HAP-1 (cell line): ENCODE results near the gene SH2B3.
A peak's percentile ranks its signal among the peaks of the same experiment; 100 is the strongest.

Source experiments
- DNase-seq, 2 experiments: peaks; one replicate each; pipeline ENCODE4 v3.0.0-alpha.2; 2016 to 2020; ENCODE audit warnings: low spot score in 2 of 2
- H3K27me3 ChIP-seq: fragments of 250-450 bp; sonication (Bioruptor Pico); 2 replicates; pipeline ENCODE4 v1.5.1; 2020; ENCODE audit warnings: low read depth, mild to moderate bottlenecking, moderate library complexity
- H3K36me3 ChIP-seq: fragments of 250-450 bp; sonication (Bioruptor Pico); replicated peaks from 2 replicates; pipeline ENCODE4 v1.5.1; 2020; ENCODE audit warnings: mild to moderate bottlenecking
- H3K4me1 ChIP-seq: fragments of 250-450 bp; sonication (Bioruptor Pico); 2 replicates; pipeline ENCODE4 v1.5.1; 2020; ENCODE audit warnings: mild to moderate bottlenecking
- H3K4me3 ChIP-seq: fragments of 250-450 bp; sonication (Bioruptor Pico); 2 replicates; pipeline ENCODE4 v1.5.1; 2020; ENCODE audit warnings: mild to moderate bottlenecking, moderate library complexity
- H3K9me3 ChIP-seq: fragments of 250-450 bp; sonication (Bioruptor Pico); 2 replicates; pipeline ENCODE4 v1.5.1; 2020; ENCODE audit warnings: mild to moderate bottlenecking, moderate library complexity
- in situ Hi-C: fragments of 300-500 bp; cut with MboI; formaldehyde crosslinking; loops from 3 replicates; pipeline ENCODE4 v1.14.3; 2020; ENCODE audit warnings: low sequenced_read_pairs, inconsistent platforms, mixed read lengths

Gene SH2B3

GRCh38 chr12:111434680-111435338 lies 29.1 kb downstream of the SH2B3 start:
- no peaks in the 10 kb centered on the region for H3K27me3 ChIP-seq
- DNase-seq, result peak in 1 of 2 experiments; percentile 29
- in situ Hi-C loops, result no loop called here
- H3K4me1 ChIP-seq, result peaks cover 17% of the 10 kb centered on the region
- no peaks in the 10 kb centered on the region for H3K36me3 ChIP-seq
- H3K4me3 ChIP-seq, result no peak overlapping the region
- no peaks in the 10 kb centered on the region for H3K9me3 ChIP-seq

GRCh38 chr12:111435661-111436201 lies 30.0 kb downstream of the SH2B3 start:
- Histone ChIP-seq H3K4me3 (no peak overlapping the region), H3K36me3 (no peaks in the 10 kb centered on the region), H3K27me3 (no peaks in the 10 kb centered on the region), H3K9me3 (no peaks in the 10 kb centered on the region), H3K4me1 (peaks cover 17% of the 10 kb centered on the region)
- DNase-seq, result no peak
- in situ Hi-C loops, result no loop called here

GRCh38 chr12:111436266-111436665 lies 30.5 kb downstream of the SH2B3 start:
- no peak for DNase-seq
- Histone ChIP-seq H3K4me1 (peaks cover 17% of the 10 kb centered on the region), H3K27me3 (no peaks in the 10 kb centered on the region), H3K9me3 (no peaks in the 10 kb centered on the region), H3K4me3 (no peak overlapping the region), H3K36me3 (no peaks in the 10 kb centered on the region)
- in situ Hi-C loops, result no loop called here

DNA sequence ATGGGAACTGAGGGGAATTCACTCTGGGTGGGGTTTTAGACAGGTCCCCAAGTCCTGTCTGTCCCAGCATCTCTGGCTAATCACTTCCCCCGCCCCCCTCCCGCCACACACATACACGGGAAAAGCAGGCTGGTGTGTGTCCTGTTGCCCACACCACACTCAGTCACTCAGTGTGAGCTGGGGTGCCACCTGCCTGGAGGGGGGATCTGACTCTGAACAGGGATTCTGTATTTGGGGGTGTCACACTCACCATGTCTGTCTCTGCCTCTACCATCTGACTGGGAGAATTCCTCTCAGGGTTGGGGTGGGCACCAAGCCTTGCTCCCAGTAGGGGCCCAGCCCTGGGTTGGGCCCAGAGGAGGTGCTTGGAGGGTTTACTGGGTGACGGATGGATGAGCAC lies 31.1 kb downstream of the SH2B3 start:
- in situ Hi-C loops, result no loop called here
- Histone ChIP-seq H3K36me3 (no peaks in the 10 kb centered on the region), H3K27me3 (no peaks in the 10 kb centered on the region), H3K4me1 (peaks cover 13% of the 10 kb centered on the region), H3K9me3 (no peaks in the 10 kb centered on the region), H3K4me3 (no peak overlapping the region)
- DNase-seq, result no peak

DNA sequence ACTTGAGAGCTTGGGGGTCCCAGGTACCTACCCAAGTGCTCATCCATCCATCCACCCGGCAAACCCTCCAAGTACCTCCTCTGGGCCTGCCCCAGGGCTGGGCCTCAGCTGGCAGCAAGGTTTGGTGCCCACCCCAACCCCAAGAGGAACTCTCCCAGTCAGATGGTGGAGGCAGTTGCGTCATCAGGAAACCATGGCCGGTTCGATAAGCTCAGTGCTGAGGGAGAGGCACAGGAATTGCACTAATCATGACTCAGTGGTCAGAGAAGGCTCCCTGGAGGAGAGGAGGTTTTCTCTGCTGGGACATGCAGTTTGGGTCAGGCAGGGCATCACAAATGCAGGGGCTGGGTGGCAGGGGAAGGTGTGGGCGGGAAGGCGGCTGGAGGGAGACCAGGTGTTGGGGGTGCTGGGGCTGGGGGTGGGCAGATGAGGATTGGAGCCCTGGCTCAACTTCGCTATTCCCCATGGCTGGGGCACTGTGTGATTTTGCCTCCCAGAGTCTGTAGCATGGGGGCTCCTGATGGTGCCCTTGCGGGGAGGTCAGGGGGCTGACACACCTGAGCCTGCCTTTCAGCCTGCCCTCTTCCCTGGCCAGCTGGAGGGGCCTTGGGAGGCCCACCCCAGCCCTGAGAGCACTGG lies 32.2 kb downstream of the SH2B3 start:
- H3K36me3 ChIP-seq, result no peaks in the 10 kb centered on the region
- no peak for DNase-seq
- in situ Hi-C loops, result no loop called here
- H3K4me3 ChIP-seq, result no peak overlapping the region
- no peaks in the 10 kb centered on the region for H3K27me3 ChIP-seq
- H3K4me1 ChIP-seq, result peaks cover 10% of the 10 kb centered on the region
- no peaks in the 10 kb centered on the region for H3K9me3 ChIP-seq

DNA sequence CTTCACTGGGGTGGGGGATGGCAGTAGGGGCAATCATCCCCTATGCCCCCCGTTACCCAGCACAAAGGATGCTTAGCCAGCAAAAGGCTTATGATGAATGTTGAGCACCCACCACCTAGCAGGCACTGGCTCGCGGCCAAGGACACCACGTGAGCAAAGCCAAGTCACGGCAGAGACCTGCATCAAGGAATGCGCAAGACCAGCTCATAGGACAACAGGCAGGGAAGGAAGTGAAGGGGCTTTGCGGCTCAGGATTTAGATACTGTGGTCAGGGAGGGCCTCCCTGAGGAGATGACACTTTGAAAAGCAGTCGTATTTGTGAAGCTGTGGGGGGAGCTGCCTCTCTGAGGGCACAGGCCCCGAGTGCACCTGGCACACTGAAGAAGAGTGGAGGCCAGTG lies 32.8 kb downstream of the SH2B3 start:
- Histone ChIP-seq H3K36me3 (no peaks in the 10 kb centered on the region), H3K4me1 (peaks cover 10% of the 10 kb centered on the region), H3K27me3 (no peaks in the 10 kb centered on the region), H3K4me3 (no peak overlapping the region), H3K9me3 (no peaks in the 10 kb centered on the region)
- in situ Hi-C loops, result no loop called here
- DNase-seq, result peak in 1 of 2 experiments; percentile 35

DNA sequence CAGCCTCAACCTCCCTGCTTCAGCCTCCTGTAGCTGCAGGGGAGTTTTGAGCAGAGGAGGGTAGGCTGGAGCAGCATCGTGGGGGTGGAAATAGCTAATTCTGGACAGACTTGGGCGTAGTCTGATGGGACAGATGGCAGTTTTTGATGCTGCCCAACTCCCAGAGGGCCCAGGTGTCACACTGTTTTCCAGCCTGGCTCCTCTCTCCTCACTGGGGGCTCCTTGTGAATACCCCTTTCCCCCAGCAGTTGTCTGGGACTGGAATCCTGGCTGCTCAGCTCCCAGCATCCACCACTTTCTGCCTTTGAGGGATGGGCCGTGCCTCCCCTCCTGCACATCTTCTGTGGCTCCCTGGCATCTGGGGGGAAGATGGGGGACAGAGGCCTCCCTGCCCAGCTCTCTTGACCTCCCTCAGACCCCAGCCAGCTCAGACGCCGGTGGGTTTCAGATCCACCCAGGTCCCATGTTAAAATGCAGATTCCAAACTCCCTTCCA lies 34.0 kb downstream of the SH2B3 start:
- peaks cover 5% of the 10 kb centered on the region for H3K4me1 ChIP-seq
- no peak for DNase-seq
- in situ Hi-C loops, result no loop called here

DNA sequence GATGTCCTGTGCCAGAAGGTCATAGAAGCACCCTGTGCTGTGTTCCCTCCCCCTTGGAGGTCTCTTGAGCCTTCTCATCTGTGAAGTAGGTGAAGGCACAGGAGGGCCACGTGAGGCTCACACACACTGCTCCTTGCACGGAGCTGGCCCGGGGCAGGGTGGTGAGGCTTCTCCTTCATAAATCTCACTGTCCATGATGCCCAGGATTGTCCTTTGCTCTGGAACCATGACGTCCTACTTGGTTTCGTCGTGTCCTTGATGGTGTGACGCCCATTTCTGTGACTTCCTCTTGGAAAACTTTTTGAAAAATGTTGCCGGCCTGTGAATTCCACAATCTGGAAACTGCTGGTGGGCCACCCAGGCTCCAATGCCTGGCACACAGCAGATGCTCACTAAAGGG lies 34.4 kb downstream of the SH2B3 start:
- Histone ChIP-seq H3K36me3 (peaks cover under 1% of the 10 kb centered on the region), H3K9me3 (no peaks in the 10 kb centered on the region), H3K27me3 (no peaks in the 10 kb centered on the region), H3K4me3 (no peak overlapping the region), H3K4me1 (peaks cover under 1% of the 10 kb centered on the region)
- no peak for DNase-seq
- in situ Hi-C loops, result no loop called here

More for the DNA sequence above, 34.0 kb downstream of the SH2B3 start:
- Histone ChIP-seq H3K36me3 (no peaks in the 10 kb centered on the region), H3K4me3 (no peak overlapping the region), H3K9me3 (no peaks in the 10 kb centered on the region), H3K27me3 (no peaks in the 10 kb centered on the region)

- H3K4me3 ChIP-seq, result no peak overlapping the region
- H3K27me3 ChIP-seq, result no peaks in the 10 kb centered on the region
- H3K9me3 ChIP-seq, result no peaks in the 10 kb centered on the region
- peaks cover 5% of the 10 kb centered on the region for H3K36me3 ChIP-seq
- in situ Hi-C loops, result no loop called here
- no peak for DNase-seq
- H3K4me1 ChIP-seq, result no peaks in the 10 kb centered on the region; the same call in 1 of the 2 replicates
Measured at GRCh38 chr12:111440631-111441030, 34.9 kb downstream of the SH2B3 start.

- Histone ChIP-seq H3K36me3 (peaks cover 12% of the 10 kb centered on the region), H3K27me3 (no peaks in the 10 kb centered on the region), H3K9me3 (no peaks in the 10 kb centered on the region), H3K4me1 (no peaks in the 10 kb centered on the region; the same call in 1 of the 2 replicates), H3K4me3 (no peak overlapping the region)
- DNase-seq, result no peak
- in situ Hi-C loops, result no loop called here
Measured at GRCh38 chr12:111441107-111441928, 35.6 kb downstream of the SH2B3 start.

DNA sequence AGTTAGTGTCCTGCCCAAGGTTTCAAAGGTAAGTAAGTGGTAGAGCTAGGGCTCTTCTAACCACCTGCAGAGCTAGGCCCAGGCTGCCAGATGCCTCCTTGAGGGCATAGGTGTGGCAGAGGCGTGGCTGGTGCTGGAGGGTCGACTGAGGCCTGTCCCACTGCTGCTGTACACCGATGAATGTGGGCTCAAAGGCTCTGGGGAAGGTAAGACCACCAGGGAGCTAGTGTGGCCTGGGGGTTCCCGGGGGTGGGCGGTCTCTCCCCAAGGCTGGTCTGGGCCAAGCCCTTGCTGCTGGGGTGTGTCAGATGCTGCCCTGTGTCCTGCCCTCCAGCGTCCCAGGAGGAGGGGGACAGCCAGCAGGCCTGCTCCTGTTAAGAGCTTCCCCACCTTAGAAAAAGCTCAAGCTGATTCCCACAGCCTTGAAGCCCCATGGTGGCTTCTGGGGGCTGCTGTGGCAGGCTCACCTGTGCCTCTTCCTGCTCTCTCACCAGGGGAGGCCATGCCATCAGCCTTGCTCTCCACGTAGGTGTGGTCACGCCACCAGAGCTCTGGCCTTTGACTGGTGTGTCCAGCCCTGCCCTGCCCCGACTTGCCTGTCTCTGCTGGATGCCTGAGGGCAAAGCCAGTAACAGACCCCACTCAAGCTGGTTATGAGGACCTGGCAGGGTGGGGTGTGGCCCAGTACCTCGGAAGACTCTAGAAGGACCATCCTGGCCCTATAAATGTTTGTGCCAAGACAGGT lies 36.8 kb downstream of the SH2B3 start:
- H3K36me3 ChIP-seq, result peaks cover 21% of the 10 kb centered on the region
- in situ Hi-C loops, result no loop called here

GRCh38 chr12:111443086-111443485 lies 37.4 kb downstream of the SH2B3 start:
- H3K27me3 ChIP-seq, result no peaks in the 10 kb centered on the region
- no peaks in the 10 kb centered on the region; the same call in 1 of the 2 replicates for H3K4me1 ChIP-seq
- H3K9me3 ChIP-seq, result no peaks in the 10 kb centered on the region
- peaks cover 27% of the 10 kb centered on the region for H3K36me3 ChIP-seq
- in situ Hi-C loops, result no loop called here
- no peak for DNase-seq
- no peak overlapping the region for H3K4me3 ChIP-seq

More for the DNA sequence above, 36.8 kb downstream of the SH2B3 start:
- no peak for DNase-seq
- Histone ChIP-seq H3K4me1 (no peaks in the 10 kb centered on the region; the same call in 1 of the 2 replicates), H3K27me3 (no peaks in the 10 kb centered on the region), H3K4me3 (no peak overlapping the region), H3K9me3 (no peaks in the 10 kb centered on the region)

GRCh38 chr12:111443586-111443985 lies 37.9 kb downstream of the SH2B3 start:
- H3K4me3 ChIP-seq, result no peak overlapping the region
- H3K9me3 ChIP-seq, result no peaks in the 10 kb centered on the region
- no peak for DNase-seq
- H3K36me3 ChIP-seq, result peaks cover 32% of the 10 kb centered on the region
- H3K4me1 ChIP-seq, result no peaks in the 10 kb centered on the region; the same call in 1 of the 2 replicates
- H3K27me3 ChIP-seq, result no peaks in the 10 kb centered on the region
- in situ Hi-C loops, result no loop called here
